Gastroesophageal sphincter (tissue), 4 donors: ENCODE measurements around the gene TMBIM1. TPM values are rescaled to one million over a fixed set of nuclear protein-coding genes. Genes with fewer than 3 reads are reported as not detected.
A peak's percentile ranks its signal among the peaks of the same experiment; 100 is the strongest.

ENCODE experiments used
- ATAC-seq: fragments of 150-250 bp; one replicate; pipeline ENCODE4 v1.9.1; 2016; ENCODE audit warnings: mild to moderate bottlenecking, moderate library complexity
- H3K27ac ChIP-seq, 4 donors: fragments of 200-600 bp; sonication (generic) in 3 of 4; 1 replicate in 3 of 4; 2 replicates in 1 of 4; pipeline ENCODE4 v1.5.1; 2016 to 2019
- H3K27me3 ChIP-seq: fragments of 200-600 bp; sonication (generic); one replicate; pipeline ENCODE4 v1.5.1; 2019
- H3K36me3 ChIP-seq, 2 donors: fragments of 200-600 bp; sonication (generic); one replicate each; pipeline ENCODE4 v1.5.1; 2019; ENCODE audit warnings: control low read depth in 1 of 2
- H3K4me1 ChIP-seq, 3 donors: fragments of 200-600 bp; sonication (generic); 1 replicate in 2 of 3; 2 replicates in 1 of 3; pipeline ENCODE4 v1.5.1; 2016 to 2019; ENCODE audit warnings: control low read depth in 2 of 3
- H3K4me3 ChIP-seq, 2 donors: fragments of 200-600 bp; sonication (generic); one replicate each; pipeline ENCODE4 v1.5.1; 2019; ENCODE audit warnings: mild to moderate bottlenecking in 1 of 2, moderate library complexity in 1 of 2
- H3K9me3 ChIP-seq, 3 donors: fragments of 200-600 bp; sonication (generic); one replicate each; pipeline ENCODE4 v1.5.1; 2017 to 2019; ENCODE audit warnings: control low read depth in 2 of 3
- EP300 ChIP-seq: sonication (generic); formaldehyde crosslinking; IDR thresholded peaks from one replicate; pipeline ENCODE4 v1.6.1; 2017; ENCODE audit warnings: antibody characterized with exemption, mild to moderate bottlenecking
- POLR2A ChIP-seq, 2 donors: fragments of 450-650 bp; IDR thresholded peaks; one replicate each; pipeline ENCODE4 v1.6.1; 2017; ENCODE audit warnings: antibody characterized with exemption in 2 of 2, mild to moderate bottlenecking in 2 of 2, moderate library complexity in 1 of 2
- POLR2AphosphoS5 ChIP-seq: sonication (generic); formaldehyde crosslinking; IDR thresholded peaks from one replicate; pipeline ENCODE4 v1.6.1; 2017; ENCODE audit warnings: antibody characterized with exemption
- WGBS, 2 donors: methylation state at CpG; one replicate each; pipeline ENCODE4 v1.1.5; 2018; ENCODE audit warnings: low coverage in 1 of 2; 5-methylcytosine and 5-hydroxymethylcytosine counted together
- small RNA-seq, 4 donors: library from RNA; depleted of rRNA; stranded (forward); fragments of <200 nt; gene quantifications; one replicate each; pipeline ENCODE3, GENCODE V24; 2016
- total RNA-seq, 4 donors: library from RNA; depleted of rRNA; stranded (reverse); fragments of >200 nt; gene quantifications; one replicate each; pipeline ENCODE4 v1.1.0, GENCODE V29; 2016
- TF ChIP-seq, protein P1 (sequence below), 4 experiments: fragments of 200-600 bp in 2 of 4; fragments of 450-650 bp in 2 of 4; sonication (generic) in 1 of 4; IDR thresholded peaks; one replicate each; pipeline ENCODE4 v1.5.1; 2017 to 2019; ENCODE audit warnings: antibody characterized with exemption in 4 of 4, mild to moderate bottlenecking in 2 of 4, moderate library complexity in 2 of 4

Gene TMBIM1
- total RNA-seq, 4 donors from 2014 or later = 152 to 245 (median 191) TPM

DNA sequence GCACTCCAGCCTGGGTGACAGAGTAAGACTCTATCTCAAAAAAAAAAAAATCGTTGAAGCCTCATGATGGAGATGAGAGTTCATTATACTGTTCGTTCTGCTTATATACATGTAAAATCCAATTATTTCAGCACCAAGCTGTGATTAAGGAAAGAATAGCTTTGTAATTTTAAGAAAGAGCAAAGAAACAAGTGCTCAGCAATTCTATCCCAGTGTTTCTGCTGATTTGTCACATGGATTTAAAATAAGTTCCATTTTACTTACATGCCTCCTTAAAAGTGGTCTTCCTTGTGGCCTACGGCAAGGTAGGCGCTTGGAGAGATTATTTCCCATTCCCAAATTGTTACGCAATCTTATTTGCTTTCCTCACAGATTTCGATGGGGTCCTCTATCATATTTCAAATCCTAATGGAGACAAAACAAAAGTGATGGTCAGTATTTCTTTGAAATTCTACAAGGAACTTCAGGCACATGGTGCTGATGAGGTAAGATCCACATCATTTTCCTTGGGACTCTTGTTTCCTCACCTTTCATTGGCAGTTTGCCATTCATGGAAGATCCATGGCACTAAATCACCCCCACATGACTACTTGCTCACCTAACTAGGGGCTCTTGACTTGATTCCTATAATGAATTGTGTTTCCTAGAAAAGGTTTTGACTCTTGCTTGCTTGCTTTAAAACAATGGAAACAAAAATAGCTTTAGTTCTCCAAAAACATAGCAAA, 63.8 kb downstream of the TMBIM1 start:
- H3K4me1 ChIP-seq = peaks cover 4 to 55% (median 7%) of the 10 kb centered on the region in 3 donors
- ATAC-seq = no peak
- H3K4me3 ChIP-seq = no peak overlapping the region
- H3K27ac ChIP-seq = peak overlapping the region; percentile 40 to 68 (median 56)
- TF ChIP-seq, protein P1, sequence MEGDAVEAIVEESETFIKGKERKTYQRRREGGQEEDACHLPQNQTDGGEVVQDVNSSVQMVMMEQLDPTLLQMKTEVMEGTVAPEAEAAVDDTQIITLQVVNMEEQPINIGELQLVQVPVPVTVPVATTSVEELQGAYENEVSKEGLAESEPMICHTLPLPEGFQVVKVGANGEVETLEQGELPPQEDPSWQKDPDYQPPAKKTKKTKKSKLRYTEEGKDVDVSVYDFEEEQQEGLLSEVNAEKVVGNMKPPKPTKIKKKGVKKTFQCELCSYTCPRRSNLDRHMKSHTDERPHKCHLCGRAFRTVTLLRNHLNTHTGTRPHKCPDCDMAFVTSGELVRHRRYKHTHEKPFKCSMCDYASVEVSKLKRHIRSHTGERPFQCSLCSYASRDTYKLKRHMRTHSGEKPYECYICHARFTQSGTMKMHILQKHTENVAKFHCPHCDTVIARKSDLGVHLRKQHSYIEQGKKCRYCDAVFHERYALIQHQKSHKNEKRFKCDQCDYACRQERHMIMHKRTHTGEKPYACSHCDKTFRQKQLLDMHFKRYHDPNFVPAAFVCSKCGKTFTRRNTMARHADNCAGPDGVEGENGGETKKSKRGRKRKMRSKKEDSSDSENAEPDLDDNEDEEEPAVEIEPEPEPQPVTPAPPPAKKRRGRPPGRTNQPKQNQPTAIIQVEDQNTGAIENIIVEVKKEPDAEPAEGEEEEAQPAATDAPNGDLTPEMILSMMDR (IDR thresholded peaks at IDR 0.05) = no peak
- TF ChIP-seq POLR2AphosphoS5 = no peak
- TF ChIP-seq POLR2A (IDR thresholded peaks at IDR 0.05) = no peak
- TF ChIP-seq EP300 = no peak
- 83 to 85% methylated on average over 5 to 6 of the region's 6 CpGs for WGBS, 2 donors
- H3K9me3 ChIP-seq = no peaks in the 10 kb centered on the region
- H3K36me3 ChIP-seq = peaks cover 0 to 89% of the 10 kb centered on the region in 2 donors
- H3K27me3 ChIP-seq = no peaks in the 10 kb centered on the region

DNA sequence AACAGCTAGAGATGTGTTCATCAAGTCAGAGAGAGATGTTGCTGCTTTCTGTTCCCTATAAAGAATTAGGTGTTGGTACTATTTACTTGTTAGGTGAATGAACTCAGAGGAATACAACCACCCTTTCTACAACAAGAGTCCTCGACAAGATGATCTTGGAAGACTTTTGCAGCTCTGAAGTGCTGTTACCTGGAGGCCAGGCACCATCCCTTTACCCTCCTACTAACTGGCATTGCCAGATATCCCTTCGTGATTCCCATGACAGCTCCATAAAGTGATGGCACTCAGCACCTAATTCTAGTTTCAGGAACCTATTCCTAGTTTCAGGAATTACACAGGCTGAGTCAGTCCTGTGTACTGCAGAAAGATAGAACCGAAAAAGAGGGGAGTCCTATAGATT, 65.4 kb downstream of the TMBIM1 start:
- peaks cover 0 to 73% of the 10 kb centered on the region in 2 donors for H3K36me3 ChIP-seq
- no peaks in the 10 kb centered on the region for H3K27me3 ChIP-seq
- H3K4me1 ChIP-seq = peaks cover 7 to 66% (median 7%) of the 10 kb centered on the region in 3 donors
- H3K9me3 ChIP-seq = no peaks in the 10 kb centered on the region
- H3K4me3 ChIP-seq = no peak overlapping the region
- TF ChIP-seq POLR2AphosphoS5 (no peak), POLR2A (IDR thresholded peaks at IDR 0.05) (no peak), EP300 (no peak)
- TF ChIP-seq, protein P1 (IDR thresholded peaks at IDR 0.05) = no peak
- no peak overlapping the region for H3K27ac ChIP-seq
- ATAC-seq = no peak
- 80 to 83% methylated on average over 2 to 3 of the region's 3 CpGs for WGBS, 2 donors

Small RNA genes lying within 50 kb of the gene (small RNA-seq; reads per million reads assigned to genes)
- 0 reads per million in 4 donors for gene MIR6810

Other genes with a start within 250 kb of the TMBIM1 start
- not detected for gene RUFY4, start 223.2 kb downstream of the TMBIM1 start, total RNA-seq
- gene CXCR2, start 166.5 kb downstream of the TMBIM1 start, total RNA-seq = 1 to 10 TPM in 2 of 4 donors, not detected in 2; 2.4 to 3.2 TPM
- 1 to 10 TPM in 1 of 4 donors, not detected in 3; 1.8 TPM for gene CXCR1, start 125.5 kb downstream of the TMBIM1 start, total RNA-seq
- gene ARPC2, start 75.3 kb downstream of the TMBIM1 start, total RNA-seq = 100 to 1,000 TPM; 275 to 314 (median 287) TPM
- gene GPBAR1, start 31.5 kb downstream of the TMBIM1 start, total RNA-seq = 1 to 10 TPM in 2 of 4 donors, under 1 TPM in 2; 0.31 to 4.0 (median 1.4) TPM
- 100 to 1,000 TPM in 3 of 4 donors, 10 to 100 TPM in 1; 97.8 to 163 (median 131) TPM for gene AAMP, start 22.4 kb downstream of the TMBIM1 start, total RNA-seq
- 10 to 100 TPM; 48.6 to 60.2 (median 56.9) TPM for gene PNKD, start 22.0 kb downstream of the TMBIM1 start, total RNA-seq
- gene CATIP, start 64.4 kb upstream of the TMBIM1 start, total RNA-seq = not detected
- gene SLC11A1, start 89.8 kb upstream of the TMBIM1 start, total RNA-seq = 10 to 100 TPM in 2 of 4 donors, 1 to 10 TPM in 2; 5.9 to 23.0 (median 9.5) TPM
- 100 to 1,000 TPM; 121 to 159 (median 136) TPM for gene CTDSP1, start 107.4 kb upstream of the TMBIM1 start, total RNA-seq
- gene VIL1, start 126.6 kb upstream of the TMBIM1 start, total RNA-seq = not detected